Upper lobe of left lung (tissue), 6 donors: ENCODE measurements around the gene FHOD3. TPM values are rescaled to one million over a fixed set of nuclear protein-coding genes. Genes with fewer than 3 reads are reported as not detected.

Experiments
- ATAC-seq, 2 donors: fragments of 200-7000 bp; cut with Tn5 transposase; one replicate each; pipeline ENCODE4 v1.9.1; 2022; ENCODE audit warnings: mild to moderate bottlenecking in 2 of 2, moderate library complexity in 2 of 2; ENCODE audit not compliant: low FRiP score in 2 of 2
- DNase-seq, 2 donors: peaks; one replicate each; pipeline ENCODE4 v3.0.0-alpha.2; 2019 to 2020
- H3K27ac ChIP-seq, 4 donors: fragments of 200-600 bp; sonication (generic); one replicate each; pipeline ENCODE4 v1.5.1; 2016 to 2019
- H3K27me3 ChIP-seq, 4 donors: fragments of 200-600 bp; sonication (generic); one replicate each; pipeline ENCODE4 v1.5.1; 2017 to 2019
- H3K36me3 ChIP-seq, 4 donors: fragments of 200-600 bp; sonication (generic); one replicate each; pipeline ENCODE4 v1.5.1; 2016 to 2019
- H3K4me1 ChIP-seq, 4 donors: fragments of 200-600 bp; sonication (generic); one replicate each; pipeline ENCODE4 v1.5.1; 2018 to 2019
- H3K4me3 ChIP-seq, 4 donors: fragments of 200-600 bp; sonication (generic); one replicate each; pipeline ENCODE4 v1.5.1; 2017 to 2019; ENCODE audit warnings: mild to moderate bottlenecking in 2 of 4, moderate library complexity in 1 of 4
- H3K9me3 ChIP-seq, 4 donors: fragments of 200-600 bp; sonication (generic); one replicate each; pipeline ENCODE4 v1.5.1; 2018 to 2019
- EP300 ChIP-seq, 4 donors: sonication (generic); formaldehyde crosslinking; IDR thresholded peaks; one replicate each; pipeline ENCODE4 v1.5.1; 2017; ENCODE audit warnings: antibody characterized with exemption in 4 of 4, control low read depth in 2 of 4
- POLR2A ChIP-seq, 4 donors: fragments of 450-650 bp; IDR thresholded peaks; one replicate each; pipeline ENCODE4 v1.5.1; 2016 to 2017; ENCODE audit warnings: antibody characterized with exemption in 4 of 4, mild to moderate bottlenecking in 2 of 4
- POLR2AphosphoS5 ChIP-seq, 2 donors: sonication (generic); formaldehyde crosslinking; IDR thresholded peaks; one replicate each; pipeline ENCODE4 v1.5.1; 2017; ENCODE audit warnings: antibody characterized with exemption in 2 of 2
- WGBS, 2 donors: methylation state at CpG; one replicate each; pipeline ENCODE4 v1.1.5; 2017 to 2018; 5-methylcytosine and 5-hydroxymethylcytosine counted together
- total RNA-seq, 6 donors: library from RNA; depleted of rRNA in 4 of 6; stranded (reverse); fragments of >200 nt in 4 of 6; gene quantifications; one replicate each; pipeline versions ENCODE4 v1.1.0 to v1.2.1, GENCODE V29; 2016 to 2021
- TF ChIP-seq, protein P1 (sequence below), 6 experiments: fragments of 450-650 bp in 4 of 6; fragments of 200-600 bp in 2 of 6; sonication (generic) in 2 of 6; IDR thresholded peaks; one replicate each; pipeline ENCODE4 v1.5.1; 2016 to 2019; ENCODE audit warnings: antibody characterized with exemption in 6 of 6
- donor health status: DM: no; HTN: no; CAD: no; lungs with moderate emphysema.
- donor health status: DM: no; HTN: yes; CAD: no; lungs with severe emphysema.

The FHOD3 gene
- total RNA-seq, 6 donors from 2014 or later, result 0.40 to 4.8 (median 2.8) TPM

DNA sequence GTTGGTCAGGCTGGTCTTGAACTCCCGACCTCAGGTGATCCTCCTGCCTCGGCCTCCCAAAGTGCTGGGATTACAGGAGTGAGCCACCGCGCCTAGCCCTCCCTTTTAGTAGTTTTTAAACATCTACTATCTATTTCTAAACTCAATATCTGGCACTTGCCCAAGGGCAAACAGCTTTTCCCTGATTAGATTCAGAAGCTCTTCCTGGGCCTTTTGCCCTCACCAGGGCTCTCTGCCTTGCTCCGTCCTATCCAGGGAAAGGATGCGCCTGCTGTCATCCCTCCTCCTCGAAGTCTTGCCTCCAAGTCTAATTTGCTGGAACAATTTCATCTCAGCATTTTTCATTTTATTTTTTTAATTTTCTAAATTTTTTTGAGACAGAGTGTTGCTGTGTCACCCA lies 41.4 kb upstream of the FHOD3 start:
- ATAC-seq, result no peak
- TF ChIP-seq, protein P1, sequence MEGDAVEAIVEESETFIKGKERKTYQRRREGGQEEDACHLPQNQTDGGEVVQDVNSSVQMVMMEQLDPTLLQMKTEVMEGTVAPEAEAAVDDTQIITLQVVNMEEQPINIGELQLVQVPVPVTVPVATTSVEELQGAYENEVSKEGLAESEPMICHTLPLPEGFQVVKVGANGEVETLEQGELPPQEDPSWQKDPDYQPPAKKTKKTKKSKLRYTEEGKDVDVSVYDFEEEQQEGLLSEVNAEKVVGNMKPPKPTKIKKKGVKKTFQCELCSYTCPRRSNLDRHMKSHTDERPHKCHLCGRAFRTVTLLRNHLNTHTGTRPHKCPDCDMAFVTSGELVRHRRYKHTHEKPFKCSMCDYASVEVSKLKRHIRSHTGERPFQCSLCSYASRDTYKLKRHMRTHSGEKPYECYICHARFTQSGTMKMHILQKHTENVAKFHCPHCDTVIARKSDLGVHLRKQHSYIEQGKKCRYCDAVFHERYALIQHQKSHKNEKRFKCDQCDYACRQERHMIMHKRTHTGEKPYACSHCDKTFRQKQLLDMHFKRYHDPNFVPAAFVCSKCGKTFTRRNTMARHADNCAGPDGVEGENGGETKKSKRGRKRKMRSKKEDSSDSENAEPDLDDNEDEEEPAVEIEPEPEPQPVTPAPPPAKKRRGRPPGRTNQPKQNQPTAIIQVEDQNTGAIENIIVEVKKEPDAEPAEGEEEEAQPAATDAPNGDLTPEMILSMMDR (IDR thresholded peaks at IDR 0.05), result no peak
- TF ChIP-seq POLR2A (IDR thresholded peaks at IDR 0.05) (no peak), POLR2AphosphoS5 (IDR thresholded peaks at IDR 0.05) (no peak), EP300 (IDR thresholded peaks at IDR 0.05) (no peak)
- H3K4me1 ChIP-seq, result no peaks in the 10 kb centered on the region

GRCh38 chr18:36262971-36263370 lies 34.5 kb upstream of the FHOD3 start:
- DNase-seq (no peak), ATAC-seq (no peak)
- Histone ChIP-seq H3K4me1 (no peaks in the 10 kb centered on the region), H3K36me3 (no peaks in the 10 kb centered on the region), H3K27ac (no peak overlapping the region), H3K27me3 (no peaks in the 10 kb centered on the region), H3K4me3 (no peak overlapping the region), H3K9me3 (no peaks in the 10 kb centered on the region)
- TF ChIP-seq POLR2A (IDR thresholded peaks at IDR 0.05) (no peak), POLR2AphosphoS5 (IDR thresholded peaks at IDR 0.05) (no peak), EP300 (IDR thresholded peaks at IDR 0.05) (no peak)
- TF ChIP-seq, protein P1 (IDR thresholded peaks at IDR 0.05), result no peak
- 91 to 100% methylated on average over 1 of the region's 1 CpG for WGBS, 2 donors

More for the DNA sequence above, 41.4 kb upstream of the FHOD3 start:
- Histone ChIP-seq H3K27me3 (no peaks in the 10 kb centered on the region), H3K36me3 (no peaks in the 10 kb centered on the region), H3K9me3 (no peaks in the 10 kb centered on the region), H3K27ac (no peak overlapping the region), H3K4me3 (no peak overlapping the region)
- no peak for DNase-seq
- 91 to 94% methylated on average over 7 of the region's 7 CpGs for WGBS, 2 donors

- H3K4me3 ChIP-seq, result no peak overlapping the region
- no peaks in the 10 kb centered on the region for H3K4me1 ChIP-seq
- no peak overlapping the region for H3K27ac ChIP-seq
- no peaks in the 10 kb centered on the region for H3K27me3 ChIP-seq
- DNase-seq (no peak), ATAC-seq (no peak)
- 69 to 90% methylated on average over 2 to 8 of the region's 8 CpGs for WGBS, 2 donors
- no peaks in the 10 kb centered on the region for H3K9me3 ChIP-seq
- TF ChIP-seq EP300 (IDR thresholded peaks at IDR 0.05), result no peak
- no peak for TF ChIP-seq POLR2A (IDR thresholded peaks at IDR 0.05)
- TF ChIP-seq, protein P1 (IDR thresholded peaks at IDR 0.05), result no peak
- TF ChIP-seq POLR2AphosphoS5 (IDR thresholded peaks at IDR 0.05), result no peak
- no peaks in the 10 kb centered on the region for H3K36me3 ChIP-seq
These were observed 33.2 kb upstream of the FHOD3 start for GRCh38 chr18:36264283-36264682.

DNA sequence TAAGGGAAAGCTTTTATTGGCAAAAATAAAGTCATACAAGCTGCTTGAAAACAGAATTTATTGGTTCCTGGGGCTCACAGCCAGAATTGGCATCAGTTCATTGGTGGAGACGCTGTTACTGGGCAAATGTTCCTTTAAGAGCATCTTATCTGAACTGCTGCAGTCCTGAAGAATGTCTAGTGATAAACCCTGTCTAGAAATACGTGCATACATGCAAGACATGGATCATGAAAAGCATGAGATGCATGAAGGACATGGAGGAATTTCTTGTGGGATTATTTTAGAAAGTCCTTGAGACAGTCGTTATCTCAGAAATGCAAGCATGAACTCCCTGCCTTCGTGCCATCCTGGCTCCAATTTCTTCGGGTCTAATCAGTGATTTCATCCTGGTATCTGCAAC lies 32.5 kb upstream of the FHOD3 start:
- TF ChIP-seq EP300 (IDR thresholded peaks at IDR 0.05) (no peak), POLR2AphosphoS5 (IDR thresholded peaks at IDR 0.05) (no peak)
- TF ChIP-seq, protein P1 (IDR thresholded peaks at IDR 0.05), result no peak
- no peaks in the 10 kb centered on the region for H3K27me3 ChIP-seq
- no peaks in the 10 kb centered on the region for H3K9me3 ChIP-seq
- ATAC-seq, result no peak
- H3K4me3 ChIP-seq, result no peak overlapping the region
- no peaks in the 10 kb centered on the region for H3K36me3 ChIP-seq
- no peak for DNase-seq
- H3K4me1 ChIP-seq, result no peaks in the 10 kb centered on the region
- H3K27ac ChIP-seq, result no peak overlapping the region
- 34 to 43% methylated on average over 5 of the region's 5 CpGs for WGBS, 2 donors

GRCh38 chr18:36269157-36269556 lies 28.4 kb upstream of the FHOD3 start:
- Histone ChIP-seq H3K4me3 (no peak overlapping the region), H3K27ac (no peak overlapping the region), H3K36me3 (no peaks in the 10 kb centered on the region), H3K4me1 (no peaks in the 10 kb centered on the region), H3K9me3 (no peaks in the 10 kb centered on the region), H3K27me3 (no peaks in the 10 kb centered on the region)
- no peak for DNase-seq
- no peak for ATAC-seq
- 72 to 78% methylated on average over 3 to 4 of the region's 4 CpGs for WGBS, 2 donors
- no peak for TF ChIP-seq POLR2A (IDR thresholded peaks at IDR 0.05)
- no peak for TF ChIP-seq EP300 (IDR thresholded peaks at IDR 0.05)
- TF ChIP-seq, protein P1 (IDR thresholded peaks at IDR 0.05), result no peak
